Measurements from ENCODE around the gene SPOP.

The SPOP gene

DNA sequence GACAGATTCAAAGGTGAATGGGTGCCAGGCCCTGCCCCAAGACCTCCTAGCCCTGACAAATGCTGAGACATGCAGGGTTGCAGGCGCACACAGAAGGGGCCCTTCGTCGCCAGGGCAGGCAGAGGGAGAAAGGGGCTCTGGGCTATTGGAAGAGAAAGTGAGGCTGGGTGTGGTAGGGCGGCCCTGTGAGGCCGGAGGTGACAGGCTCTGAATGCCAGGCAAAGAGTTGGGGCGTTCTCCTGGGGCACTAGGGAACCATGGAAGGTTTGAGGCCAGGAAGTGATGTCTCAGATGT lies 128.6 kb downstream of the SPOP start:
- DNase-seq = no peak
